Endodermal cell (in vitro differentiated cells): ENCODE data around the gene LRP11. TPM values are rescaled to one million over a fixed set of nuclear protein-coding genes. Genes with fewer than 3 reads are reported as not detected.

Source experiments
- DNase-seq: peaks from one replicate; pipeline ENCODE4 v3.0.0-alpha.2; 2017
- H3K27ac ChIP-seq: 2 replicates; pipeline ENCODE4 v1.5.1; 2013; ENCODE audit warnings: mild to moderate bottlenecking, low read depth, low read length, moderate library complexity
- H3K27me3 ChIP-seq: 2 replicates; pipeline ENCODE4 v1.6.1; 2013; ENCODE audit warnings: mild to moderate bottlenecking, low read length, moderate library complexity; ENCODE audit not compliant: insufficient read depth, control insufficient read depth, poor library complexity, severe bottlenecking
- H3K36me3 ChIP-seq: 2 replicates; pipeline ENCODE4 v1.7.0; 2013; ENCODE audit warnings: mild to moderate bottlenecking, low read length, moderate library complexity; ENCODE audit not compliant: control insufficient read depth, insufficient read depth
- H3K4me1 ChIP-seq: one replicate; pipeline ENCODE4 v1.7.0; 2013; ENCODE audit warnings: low read length; ENCODE audit not compliant: control insufficient read depth, insufficient read depth
- H3K4me3 ChIP-seq: 2 replicates; pipeline ENCODE4 v1.5.1; 2013; ENCODE audit warnings: mild to moderate bottlenecking, low read length, moderate library complexity
- H3K9ac ChIP-seq: 2 replicates; pipeline ENCODE4 v1.6.1; 2013; ENCODE audit warnings: mild to moderate bottlenecking, low read length, moderate library complexity; ENCODE audit not compliant: poor library complexity, severe bottlenecking; ENCODE audit errors: extremely low read depth
- H3K9me3 ChIP-seq: 2 replicates; pipeline ENCODE4 v1.6.1; 2013; ENCODE audit warnings: mild to moderate bottlenecking, low read length, moderate library complexity; ENCODE audit not compliant: control insufficient read depth
- H3K27ac Mint-ChIP-seq: 2 replicates; pipeline ENCODE4 v1.8.0; 2020; ENCODE audit warnings: mixed read lengths
- H3K27me3 Mint-ChIP-seq: 2 replicates; pipeline ENCODE4 v1.8.0; 2021; ENCODE audit warnings: mild to moderate bottlenecking, mixed read lengths; ENCODE audit not compliant: insufficient read depth
- H3K36me3 Mint-ChIP-seq: 2 replicates; pipeline ENCODE4 v1.8.0; 2020; ENCODE audit warnings: low read depth, mixed read lengths
- H3K4me1 Mint-ChIP-seq: 2 replicates; pipeline ENCODE4 v1.8.0; 2020; ENCODE audit warnings: mixed read lengths
- H3K4me3 Mint-ChIP-seq: 2 replicates; pipeline ENCODE4 v1.8.0; 2020; ENCODE audit warnings: mild to moderate bottlenecking, moderate library complexity, mixed read lengths
- H3K9me3 Mint-ChIP-seq: 2 replicates; pipeline ENCODE4 v1.8.0; 2020; ENCODE audit warnings: mild to moderate bottlenecking, mixed read lengths
- WGBS, 2 experiments: methylation state at CpG; one replicate each; pipeline versions ENCODE4 v1.1.5 to v1.1.7; 2013; ENCODE audit warnings: missing lambda C conversion rate in 2 of 2, mixed read lengths in 1 of 2; ENCODE audit not compliant: insufficient coverage in 1 of 2, insufficient read length in 1 of 2; 5-methylcytosine and 5-hydroxymethylcytosine counted together
- total RNA-seq, 2 donors: library from RNA; stranded (reverse); fragmentation: NEBNext Ultra II Directional in 1 of 2; extraction: Animal tissue kit (Norgen Biotek cat#: 25700) in 1 of 2; gene quantifications; 2 replicates in 1 of 2; 3 replicates in 1 of 2; pipeline ENCODE4 v1.2.1, GENCODE V29; 2021
- TF ChIP-seq, protein P1 (sequence below): fragments of 200-600 bp; sonication (generic); conservative IDR thresholded peaks from 2 replicates; pipeline ENCODE4 v1.5.0; 2021; ENCODE audit warnings: antibody characterized with exemption, mild to moderate bottlenecking

LRP11 gene
- total RNA-seq, 2 donors from 2014 or later: 3.6 to 6.0 TPM

DNA sequence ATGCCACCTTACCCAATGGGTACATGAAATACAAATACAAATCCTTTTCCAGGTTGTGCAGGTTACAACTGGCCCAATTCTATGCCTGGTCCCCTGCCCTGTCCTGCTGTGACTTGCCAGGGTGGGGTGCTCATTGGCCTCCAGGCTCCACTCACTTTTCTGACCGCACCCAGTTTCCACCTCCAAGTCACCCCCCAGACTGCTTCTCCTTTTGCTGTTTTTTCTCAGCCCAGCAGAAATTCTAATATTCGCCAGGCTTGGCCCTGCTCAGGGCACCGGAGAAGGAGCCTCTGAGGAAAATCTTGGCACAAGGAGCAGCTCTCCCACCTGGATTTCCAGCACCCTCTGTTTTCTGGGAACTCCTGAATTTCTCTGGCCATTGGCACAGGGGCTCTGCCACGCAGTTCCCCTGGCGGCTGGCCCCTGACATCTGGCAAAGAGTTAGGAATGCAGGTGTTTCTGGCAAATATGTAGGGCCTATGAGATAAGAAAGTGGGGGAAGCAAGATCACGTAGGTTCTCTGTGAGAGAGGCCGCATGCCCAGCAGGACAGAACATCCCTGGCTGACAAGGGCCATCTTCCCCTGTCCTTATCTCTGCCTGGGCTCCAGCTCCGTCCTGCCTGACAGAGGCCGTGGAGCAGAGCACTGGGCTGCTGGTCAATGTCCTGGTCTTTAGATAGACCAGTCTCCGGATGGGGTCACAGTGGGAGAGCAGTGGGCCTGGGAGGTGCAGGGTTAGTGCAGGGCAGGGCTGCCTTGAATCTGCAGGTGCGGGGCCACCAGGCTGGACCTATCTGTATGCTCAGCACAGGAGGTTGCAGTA lies 36.7 kb upstream of the LRP11 start:
- H3K4me3 ChIP-seq: no peak overlapping the region
- H3K27ac ChIP-seq: no peak overlapping the region
- H3K9me3 Mint-ChIP-seq: no peaks in the 10 kb centered on the region
- WGBS, 2 experiments: 90 to 93% methylated on average over 4 to 11 of the region's 11 CpGs
- no peak overlapping the region for H3K27ac Mint-ChIP-seq
- no peaks in the 10 kb centered on the region for H3K36me3 ChIP-seq
- H3K27me3 ChIP-seq: peaks cover 7% of the 10 kb centered on the region
- DNase-seq: peak; percentile 43
- peaks cover 9% of the 10 kb centered on the region for H3K4me1 Mint-ChIP-seq
- no peak overlapping the region for H3K4me3 Mint-ChIP-seq
- no peaks in the 10 kb centered on the region for H3K9me3 ChIP-seq
- no peak overlapping the region for H3K9ac ChIP-seq
- no peaks in the 10 kb centered on the region for H3K4me1 ChIP-seq
- TF ChIP-seq, protein P1, sequence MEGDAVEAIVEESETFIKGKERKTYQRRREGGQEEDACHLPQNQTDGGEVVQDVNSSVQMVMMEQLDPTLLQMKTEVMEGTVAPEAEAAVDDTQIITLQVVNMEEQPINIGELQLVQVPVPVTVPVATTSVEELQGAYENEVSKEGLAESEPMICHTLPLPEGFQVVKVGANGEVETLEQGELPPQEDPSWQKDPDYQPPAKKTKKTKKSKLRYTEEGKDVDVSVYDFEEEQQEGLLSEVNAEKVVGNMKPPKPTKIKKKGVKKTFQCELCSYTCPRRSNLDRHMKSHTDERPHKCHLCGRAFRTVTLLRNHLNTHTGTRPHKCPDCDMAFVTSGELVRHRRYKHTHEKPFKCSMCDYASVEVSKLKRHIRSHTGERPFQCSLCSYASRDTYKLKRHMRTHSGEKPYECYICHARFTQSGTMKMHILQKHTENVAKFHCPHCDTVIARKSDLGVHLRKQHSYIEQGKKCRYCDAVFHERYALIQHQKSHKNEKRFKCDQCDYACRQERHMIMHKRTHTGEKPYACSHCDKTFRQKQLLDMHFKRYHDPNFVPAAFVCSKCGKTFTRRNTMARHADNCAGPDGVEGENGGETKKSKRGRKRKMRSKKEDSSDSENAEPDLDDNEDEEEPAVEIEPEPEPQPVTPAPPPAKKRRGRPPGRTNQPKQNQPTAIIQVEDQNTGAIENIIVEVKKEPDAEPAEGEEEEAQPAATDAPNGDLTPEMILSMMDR: no peak
- H3K27me3 Mint-ChIP-seq: peaks cover 22% of the 10 kb centered on the region
- no peaks in the 10 kb centered on the region for H3K36me3 Mint-ChIP-seq

DNA sequence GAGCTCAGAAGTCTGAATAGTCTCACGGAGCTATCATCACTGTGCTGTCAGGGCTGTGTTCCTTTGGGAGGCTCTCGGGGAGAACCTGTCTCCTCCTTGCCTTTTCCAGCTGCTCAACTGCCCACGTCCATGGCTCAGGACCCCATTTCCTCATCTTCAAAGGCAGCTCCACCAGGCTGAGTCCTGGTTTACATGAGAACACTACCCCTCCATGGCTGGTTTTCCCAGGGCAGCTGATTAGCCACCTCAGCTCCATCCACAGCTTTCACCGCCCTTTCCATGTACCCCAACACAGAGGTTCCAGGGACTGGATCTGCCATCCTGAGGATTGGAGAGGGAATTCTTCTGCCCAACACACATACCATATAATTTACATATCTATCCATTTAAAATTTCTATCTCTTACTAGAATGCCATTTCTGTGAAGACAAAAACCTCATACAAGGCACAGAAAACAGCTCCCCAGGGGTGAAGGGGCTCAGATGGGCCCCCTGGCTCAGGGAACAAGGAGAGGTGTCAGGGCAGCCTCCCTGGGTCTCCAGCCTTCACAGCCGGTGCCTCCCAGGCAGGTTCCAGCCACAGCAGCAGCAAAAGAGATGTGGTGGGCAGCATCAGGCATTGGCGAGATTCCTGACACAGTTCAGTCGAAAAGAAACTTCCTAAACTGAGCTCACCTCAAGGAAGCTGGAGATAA lies 35.9 kb upstream of the LRP11 start:
- no peaks in the 10 kb centered on the region for H3K4me1 ChIP-seq
- H3K4me3 ChIP-seq: no peak overlapping the region
- WGBS, 2 experiments: 57 to 79% methylated on average over 3 to 7 of the region's 7 CpGs
- no peaks in the 10 kb centered on the region for H3K36me3 Mint-ChIP-seq
- H3K27ac ChIP-seq: no peak overlapping the region
- no peaks in the 10 kb centered on the region for H3K9me3 Mint-ChIP-seq
- H3K36me3 ChIP-seq: no peaks in the 10 kb centered on the region
- TF ChIP-seq, protein P1: no peak
- H3K9me3 ChIP-seq: no peaks in the 10 kb centered on the region
- H3K27ac Mint-ChIP-seq: no peak overlapping the region
- no peak overlapping the region for H3K4me3 Mint-ChIP-seq
- no peak overlapping the region for H3K9ac ChIP-seq
- peaks cover 22% of the 10 kb centered on the region for H3K27me3 Mint-ChIP-seq
- DNase-seq: peak; percentile 16
- H3K27me3 ChIP-seq: peaks cover 7% of the 10 kb centered on the region
- H3K4me1 Mint-ChIP-seq: peaks cover 15% of the 10 kb centered on the region

DNA sequence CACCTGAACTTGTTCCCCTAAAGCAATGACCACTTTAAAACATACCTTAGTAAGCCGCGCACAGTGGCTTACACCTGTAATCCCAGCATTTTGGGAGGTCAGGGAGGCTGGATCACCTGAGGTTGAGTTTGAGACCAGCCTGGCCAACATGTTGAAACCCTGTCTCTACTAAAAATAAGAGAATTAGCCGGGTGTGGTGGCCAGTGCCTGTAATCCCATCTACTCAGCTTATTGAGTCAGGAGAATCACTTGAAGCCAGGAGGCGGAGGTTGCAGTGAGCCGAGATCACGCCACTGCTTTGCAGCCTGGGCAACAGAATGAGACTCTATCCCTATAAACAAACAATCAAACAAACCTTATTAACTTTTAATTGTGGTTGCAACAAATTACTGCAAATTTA lies 35.3 kb upstream of the LRP11 start:
- TF ChIP-seq, protein P1: no peak
- H3K4me3 Mint-ChIP-seq: no peak overlapping the region
- peaks cover 7% of the 10 kb centered on the region for H3K27me3 ChIP-seq
- no peak overlapping the region for H3K4me3 ChIP-seq
- no peak overlapping the region for H3K9ac ChIP-seq
- 92 to 93% methylated on average over 4 to 6 of the region's 6 CpGs for WGBS, 2 experiments
- no peaks in the 10 kb centered on the region for H3K36me3 ChIP-seq
- no peaks in the 10 kb centered on the region for H3K4me1 ChIP-seq
- H3K27ac ChIP-seq: no peak overlapping the region
- peak; percentile 20 for DNase-seq
- H3K9me3 Mint-ChIP-seq: no peaks in the 10 kb centered on the region
- H3K4me1 Mint-ChIP-seq: peaks cover 16% of the 10 kb centered on the region
- peaks cover 23% of the 10 kb centered on the region for H3K27me3 Mint-ChIP-seq
- no peak overlapping the region for H3K27ac Mint-ChIP-seq
- H3K36me3 Mint-ChIP-seq: no peaks in the 10 kb centered on the region
- H3K9me3 ChIP-seq: no peaks in the 10 kb centered on the region
